Measurements from ENCODE around the gene VEGFC. TPM values are rescaled to one million over a fixed set of nuclear protein-coding genes. Genes with fewer than 3 reads are reported as not detected.

VEGFC gene
- total RNA-seq, 2 donors from 2014 or later, result 1.3 to 3.6 TPM

DNA sequence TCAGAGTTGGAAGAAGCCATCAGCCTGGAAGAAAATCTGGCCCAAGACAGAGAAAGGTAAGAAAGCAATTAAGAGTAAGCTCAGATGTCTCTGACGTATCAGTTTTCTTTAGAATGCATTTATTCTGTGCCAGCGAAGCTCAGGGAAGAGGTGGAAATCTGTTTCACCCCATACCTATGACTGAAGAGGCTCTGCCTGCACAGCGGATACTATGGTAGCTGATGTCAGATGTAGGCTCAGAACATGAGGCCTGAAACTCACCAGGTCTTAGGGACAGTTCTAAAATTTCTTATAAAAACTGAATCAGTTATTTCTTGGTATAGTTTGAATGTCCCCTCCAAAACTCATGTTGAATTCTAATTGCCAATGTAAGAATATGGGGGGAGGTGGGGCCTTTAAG, 30.9 kb downstream of the VEGFC start:
- intact Hi-C loops (cut with DNase I), result no loop called here
- TF ChIP-seq, protein P1, sequence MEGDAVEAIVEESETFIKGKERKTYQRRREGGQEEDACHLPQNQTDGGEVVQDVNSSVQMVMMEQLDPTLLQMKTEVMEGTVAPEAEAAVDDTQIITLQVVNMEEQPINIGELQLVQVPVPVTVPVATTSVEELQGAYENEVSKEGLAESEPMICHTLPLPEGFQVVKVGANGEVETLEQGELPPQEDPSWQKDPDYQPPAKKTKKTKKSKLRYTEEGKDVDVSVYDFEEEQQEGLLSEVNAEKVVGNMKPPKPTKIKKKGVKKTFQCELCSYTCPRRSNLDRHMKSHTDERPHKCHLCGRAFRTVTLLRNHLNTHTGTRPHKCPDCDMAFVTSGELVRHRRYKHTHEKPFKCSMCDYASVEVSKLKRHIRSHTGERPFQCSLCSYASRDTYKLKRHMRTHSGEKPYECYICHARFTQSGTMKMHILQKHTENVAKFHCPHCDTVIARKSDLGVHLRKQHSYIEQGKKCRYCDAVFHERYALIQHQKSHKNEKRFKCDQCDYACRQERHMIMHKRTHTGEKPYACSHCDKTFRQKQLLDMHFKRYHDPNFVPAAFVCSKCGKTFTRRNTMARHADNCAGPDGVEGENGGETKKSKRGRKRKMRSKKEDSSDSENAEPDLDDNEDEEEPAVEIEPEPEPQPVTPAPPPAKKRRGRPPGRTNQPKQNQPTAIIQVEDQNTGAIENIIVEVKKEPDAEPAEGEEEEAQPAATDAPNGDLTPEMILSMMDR (IDR thresholded peaks at IDR 0.05), result no peak
- no peak for TF ChIP-seq POLR2A (IDR thresholded peaks at IDR 0.05)
- Histone ChIP-seq H3K9me3 (no peaks in the 10 kb centered on the region), H3K27ac (no peak overlapping the region), H3K27me3 (no peaks in the 10 kb centered on the region), H3K36me3 (replicated peaks in 1 of 2; ENCODE audit: insufficient read depth in 1 of 2, low read depth in 2 of 2) (no peaks in the 10 kb centered on the region), H3K4me3 (no peak overlapping the region), H3K4me1 (no peaks in the 10 kb centered on the region)
- ATAC-seq, result no peak
- 75 to 79% methylated on average over 3 of the region's 3 CpGs for WGBS, 2 donors
- no peak for DNase-seq

DNA sequence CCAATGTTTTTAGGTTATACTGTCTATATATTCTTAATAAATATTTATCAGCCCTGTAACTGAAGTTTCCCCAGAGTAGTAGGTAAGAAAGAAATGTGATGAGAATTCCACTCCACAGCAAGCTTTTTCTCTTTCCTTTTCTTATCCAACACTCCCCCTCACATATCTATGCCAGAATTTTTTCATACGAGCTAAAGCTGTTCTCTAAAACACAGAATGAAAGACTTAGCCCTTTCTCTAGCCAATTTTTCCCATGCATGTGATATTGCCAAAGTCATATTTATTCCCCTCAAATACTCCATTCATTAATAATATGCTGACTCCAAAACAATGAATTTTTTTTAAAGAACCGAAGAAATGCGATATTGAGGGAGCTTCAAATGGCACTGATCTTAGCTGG, 32.3 kb downstream of the VEGFC start:
- H3K4me3 ChIP-seq, result no peak overlapping the region
- no peaks in the 10 kb centered on the region for H3K27me3 ChIP-seq
- no peak overlapping the region for H3K27ac ChIP-seq
- no peaks in the 10 kb centered on the region for H3K9me3 ChIP-seq
- no peak for TF ChIP-seq POLR2A (IDR thresholded peaks at IDR 0.05)
- TF ChIP-seq, protein P1 (IDR thresholded peaks at IDR 0.05), result no peak
- no peaks in the 10 kb centered on the region for H3K36me3 ChIP-seq (replicated peaks in 1 of 2; ENCODE audit: insufficient read depth in 1 of 2, low read depth in 2 of 2)
- no peaks in the 10 kb centered on the region for H3K4me1 ChIP-seq
- DNase-seq, result no peak
- intact Hi-C loops (cut with DNase I), result no loop called here
- ATAC-seq, result no peak
- 64 to 75% methylated on average over 3 of the region's 3 CpGs for WGBS, 2 donors

DNA sequence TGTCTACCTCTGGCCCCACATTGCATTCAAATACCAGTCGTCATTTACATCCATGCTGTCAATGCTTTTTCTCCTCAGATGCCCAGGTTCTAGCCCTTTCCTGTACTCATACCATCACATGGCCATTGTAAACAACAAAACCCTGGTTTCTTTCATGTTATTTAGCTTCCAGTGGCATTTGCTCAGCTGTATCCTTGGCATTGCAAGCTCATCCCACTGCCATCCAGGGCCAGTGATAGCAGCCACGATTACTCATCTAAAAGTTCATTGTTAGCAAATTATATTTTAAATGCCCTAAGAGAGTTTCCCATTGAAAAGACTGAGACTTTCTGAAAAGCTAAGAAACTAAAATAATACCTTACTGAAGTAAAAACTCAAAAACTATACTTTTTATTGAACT, 34.0 kb downstream of the VEGFC start:
- no peak overlapping the region for H3K27ac ChIP-seq
- H3K9me3 ChIP-seq, result no peaks in the 10 kb centered on the region
- no peak for TF ChIP-seq POLR2A (IDR thresholded peaks at IDR 0.05)
- TF ChIP-seq, protein P1 (IDR thresholded peaks at IDR 0.05), result no peak
- no peaks in the 10 kb centered on the region for H3K27me3 ChIP-seq
- DNase-seq (no peak), ATAC-seq (no peak)
- 35% methylated on average over 2 of the region's 2 CpGs for whole genome bisulfite sequencing, 2 donors
- H3K36me3 ChIP-seq (replicated peaks in 1 of 2; ENCODE audit: insufficient read depth in 1 of 2, low read depth in 2 of 2), result no peaks in the 10 kb centered on the region
- no peaks in the 10 kb centered on the region for H3K4me1 ChIP-seq
- intact Hi-C loops (cut with DNase I), result no loop called here
- H3K4me3 ChIP-seq, result no peak overlapping the region

DNA sequence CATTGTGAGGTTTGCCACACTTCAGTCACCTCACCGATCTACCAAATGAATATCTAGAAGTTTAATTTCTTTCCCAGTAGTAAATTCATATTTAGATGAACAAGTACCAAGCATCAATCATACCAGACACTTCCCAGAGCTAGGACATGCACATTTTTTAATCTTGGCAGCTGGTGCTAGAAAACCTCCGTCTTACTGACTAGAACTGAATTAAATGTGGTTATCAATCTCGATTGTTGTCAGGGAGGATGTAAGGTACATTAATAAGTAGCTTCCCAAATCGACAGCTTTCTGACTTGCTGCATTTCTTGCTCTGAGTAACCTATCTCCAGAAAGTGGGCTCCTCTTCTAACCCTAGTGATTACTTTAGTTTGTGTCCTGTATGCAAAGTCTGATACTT, 34.4 kb downstream of the VEGFC start:
- Histone ChIP-seq H3K27ac (no peak overlapping the region), H3K4me1 (no peaks in the 10 kb centered on the region), H3K9me3 (no peaks in the 10 kb centered on the region), H3K27me3 (no peaks in the 10 kb centered on the region), H3K36me3 (replicated peaks in 1 of 2; ENCODE audit: insufficient read depth in 1 of 2, low read depth in 2 of 2) (no peaks in the 10 kb centered on the region), H3K4me3 (no peak overlapping the region)
- intact Hi-C loops (cut with DNase I), result no loop called here
- 57 to 63% methylated on average over 4 of the region's 4 CpGs for WGBS, 2 donors
- no peak for ATAC-seq
- no peak for TF ChIP-seq POLR2A (IDR thresholded peaks at IDR 0.05)
- TF ChIP-seq, protein P1 (IDR thresholded peaks at IDR 0.05), result no peak
- no peak for DNase-seq

DNA sequence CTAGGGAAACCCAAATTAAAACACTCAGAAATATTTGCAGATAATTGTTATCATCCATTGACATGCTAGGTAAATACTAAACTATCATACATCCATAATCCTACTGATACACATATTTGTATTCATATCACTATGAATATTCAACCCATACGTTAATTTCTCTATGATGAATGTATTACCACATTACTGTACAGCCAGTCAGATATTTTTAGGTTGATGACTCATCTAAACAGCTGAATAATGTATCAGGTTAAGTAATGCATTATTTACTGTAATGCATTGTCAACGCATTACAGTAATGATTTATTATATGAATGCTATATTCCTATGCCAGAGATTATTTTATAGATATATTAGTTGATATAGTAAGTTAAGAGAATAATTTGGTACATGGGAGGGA, 37.1 kb downstream of the VEGFC start:
- no peaks in the 10 kb centered on the region for H3K27me3 ChIP-seq
- no peak overlapping the region for H3K27ac ChIP-seq
- DNase-seq, result no peak
- ATAC-seq, result no peak
- H3K36me3 ChIP-seq (replicated peaks in 1 of 2; ENCODE audit: insufficient read depth in 1 of 2, low read depth in 2 of 2), result no peaks in the 10 kb centered on the region
- WGBS, 2 donors, result 38 to 50% methylated on average over 2 of the region's 2 CpGs
- intact Hi-C loops (cut with DNase I), result no loop called here
- no peaks in the 10 kb centered on the region for H3K9me3 ChIP-seq
- no peak overlapping the region for H3K4me3 ChIP-seq
- H3K4me1 ChIP-seq, result no peaks in the 10 kb centered on the region
- TF ChIP-seq, protein P1 (IDR thresholded peaks at IDR 0.05), result no peak
- no peak for TF ChIP-seq POLR2A (IDR thresholded peaks at IDR 0.05)
